Esophagus muscularis mucosa (tissue), 4 donors: ENCODE measurements around the gene PLD3.

Experiments used
- CTCF ChIP-seq, 3 experiments: fragments of 200-600 bp in 2 of 3; fragments of 450-650 bp in 1 of 3; sonication (generic) in 2 of 3; IDR thresholded peaks; one replicate each; pipeline ENCODE4 v1.5.1; 2017 to 2019; ENCODE audit warnings: antibody characterized with exemption in 3 of 3, mild to moderate bottlenecking in 2 of 3, moderate library complexity in 1 of 3
- EP300 ChIP-seq: sonication (generic); formaldehyde crosslinking; IDR thresholded peaks from one replicate; pipeline ENCODE4 v1.6.1; 2017; ENCODE audit warnings: antibody characterized with exemption
- POLR2A ChIP-seq: fragments of 450-650 bp; IDR thresholded peaks from one replicate; pipeline ENCODE4 v1.6.1; 2017; ENCODE audit warnings: antibody characterized with exemption, moderate library complexity, mild to moderate bottlenecking, low read depth
- POLR2AphosphoS5 ChIP-seq, 2 donors: sonication (generic); formaldehyde crosslinking; IDR thresholded peaks; one replicate each; pipeline ENCODE4 v1.6.1; 2017; ENCODE audit warnings: antibody characterized with exemption in 2 of 2

- TF ChIP-seq EP300, result no peak
- no peak for TF ChIP-seq POLR2A
- TF ChIP-seq CTCF (IDR thresholded peaks at IDR 0.05), result no peak
- no peak for TF ChIP-seq POLR2AphosphoS5 (IDR thresholded peaks at IDR 0.05)
Observed at GRCh38 chr19:40362160-40362559, 13.7 kb downstream of the PLD3 start.
